Fibroblast of skin of left biceps (primary cell): ENCODE results near the gene XRCC4.
A peak's percentile ranks its signal among the peaks of the same experiment; 100 is the strongest.
"Not testable (repeated sequence)": the region's sequence is repeated elsewhere in the genome, so short reads cannot be mapped to it uniquely, and the experiment has no call there.

Source experiments
- DNase-seq, 2 experiments: peaks; one replicate each; pipeline ENCODE4 v3.0.0-alpha.2; 2013; ENCODE audit warnings: low read depth in 2 of 2

The XRCC4 gene

GRCh38 chr5:83076742-83077661 lies at the start of gene XRCC4, which contains the start of gene TMEM167A:
Gene XRCC4, plus strand, starts transcription at chr5:83077547. Its CDS starts 27,373 bp downstream, at chr5:83104920.
Gene TMEM167A, minus strand, starts transcription at chr5:83077394. Its CDS starts 71 bp downstream, at chr5:83077323.
- peak; percentile 96 to 97 for DNase-seq

DNA sequence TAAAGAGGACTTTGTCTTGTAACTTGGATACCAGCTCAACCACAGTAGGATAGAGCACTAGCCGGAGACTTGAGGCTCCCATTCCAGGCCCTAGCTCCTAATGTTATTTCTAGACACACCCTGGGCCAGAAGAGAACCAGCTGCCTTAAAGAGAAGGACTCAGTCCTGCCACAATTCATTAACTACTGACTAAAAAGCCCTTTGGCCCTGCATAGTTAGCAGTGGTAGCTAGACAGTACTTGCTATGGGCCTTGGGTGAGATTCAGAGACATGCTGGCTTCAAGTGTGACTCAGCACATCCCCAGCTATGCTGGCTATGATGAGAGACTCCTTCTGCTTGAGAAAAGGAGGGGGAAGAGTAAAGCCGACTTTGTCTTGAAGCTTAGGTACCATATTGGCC lies 47.4 kb upstream of the XRCC4 start:
- DNase-seq: no peak

- DNase-seq: no peak
These were observed 46.0 kb upstream of the XRCC4 start for GRCh38 chr5:83031381-83031780.

DNA sequence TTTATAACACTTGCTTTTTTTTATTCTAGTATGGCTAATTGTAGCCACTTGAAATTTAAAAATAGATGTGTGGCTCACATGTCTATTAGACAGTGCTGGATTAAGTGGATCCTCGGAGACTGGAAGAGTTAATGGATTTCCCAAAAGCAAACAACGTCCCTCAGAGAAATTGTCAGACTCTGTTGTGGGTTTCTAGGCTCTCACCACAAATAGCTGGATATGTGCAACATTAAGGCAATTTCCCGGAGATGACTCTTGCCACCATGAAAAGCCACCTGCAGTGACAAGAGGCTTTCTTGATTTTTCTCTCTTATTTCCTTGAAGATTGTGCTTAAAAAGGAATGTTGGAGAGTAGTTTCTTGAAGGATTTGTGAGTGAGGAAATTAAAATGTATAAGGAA lies 43.3 kb upstream of the XRCC4 start:
- DNase-seq: no peak

GRCh38 chr5:83034528-83035207 lies 42.7 kb upstream of the XRCC4 start:
- no peak for DNase-seq

DNA sequence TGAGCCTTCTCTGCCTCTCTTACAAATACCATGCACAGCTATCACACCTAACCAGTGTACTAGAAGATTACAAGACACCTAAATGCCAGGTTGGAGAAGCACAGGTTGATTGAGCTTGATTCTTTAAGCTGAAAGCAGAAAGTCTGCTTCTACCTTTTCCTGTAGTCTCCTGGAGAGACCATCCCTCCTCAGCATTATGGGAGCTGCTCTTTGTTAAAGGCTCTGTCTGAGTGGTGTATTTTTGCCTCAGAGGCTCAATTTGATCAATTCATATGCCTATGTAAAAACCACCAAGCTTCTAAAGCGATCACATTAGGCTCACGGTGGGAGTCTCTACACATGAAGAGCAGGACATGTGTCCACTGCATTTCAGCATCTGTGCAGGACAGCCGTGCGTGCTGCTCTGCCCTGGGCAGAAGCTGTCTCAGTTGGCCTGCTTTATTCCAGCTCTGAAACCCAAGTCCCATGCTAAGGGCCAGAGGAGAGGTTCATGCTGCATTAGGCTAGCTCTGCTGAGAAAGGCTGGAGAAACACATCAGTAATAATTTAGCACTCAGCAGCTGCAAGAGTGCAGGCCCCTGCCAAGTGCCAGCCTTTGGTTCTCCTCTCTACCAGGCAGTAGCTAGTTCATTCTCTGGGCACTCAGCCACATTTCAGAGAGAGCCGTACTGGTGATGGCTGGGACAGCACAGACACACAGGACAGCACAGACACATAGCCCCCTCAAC lies 41.8 kb upstream of the XRCC4 start:
- DNase-seq: no peak

DNA sequence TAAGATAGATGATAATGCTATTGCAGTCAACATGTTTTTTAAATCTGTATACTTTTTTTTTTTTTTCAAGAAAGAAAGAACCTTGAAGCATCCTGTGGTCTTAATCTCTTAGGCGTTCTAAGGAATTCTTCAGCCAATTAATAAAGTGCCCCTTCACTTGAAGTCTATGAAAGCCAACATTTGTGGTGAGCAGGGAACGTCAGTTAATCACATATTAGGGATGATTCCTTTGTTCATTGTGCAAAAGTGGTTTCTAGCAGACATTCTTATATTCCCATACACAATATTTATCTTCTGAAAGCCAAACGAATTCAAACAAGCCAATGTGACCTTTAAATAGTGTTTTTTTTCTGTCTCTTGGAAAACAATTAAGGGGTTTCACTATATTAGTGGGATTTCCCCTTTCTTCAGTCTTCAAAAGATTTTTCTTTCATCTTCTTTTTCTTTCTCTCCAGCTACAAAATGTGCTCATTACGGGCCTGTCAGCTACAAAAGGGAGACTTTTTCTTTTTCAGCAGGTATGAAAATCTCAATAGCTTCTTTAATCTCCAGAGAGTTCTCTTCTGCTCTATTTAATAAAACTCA lies 40.3 kb upstream of the XRCC4 start:
- DNase-seq: no peak

GRCh38 chr5:83038924-83039323 lies 38.4 kb upstream of the XRCC4 start:
- DNase-seq: no peak

DNA sequence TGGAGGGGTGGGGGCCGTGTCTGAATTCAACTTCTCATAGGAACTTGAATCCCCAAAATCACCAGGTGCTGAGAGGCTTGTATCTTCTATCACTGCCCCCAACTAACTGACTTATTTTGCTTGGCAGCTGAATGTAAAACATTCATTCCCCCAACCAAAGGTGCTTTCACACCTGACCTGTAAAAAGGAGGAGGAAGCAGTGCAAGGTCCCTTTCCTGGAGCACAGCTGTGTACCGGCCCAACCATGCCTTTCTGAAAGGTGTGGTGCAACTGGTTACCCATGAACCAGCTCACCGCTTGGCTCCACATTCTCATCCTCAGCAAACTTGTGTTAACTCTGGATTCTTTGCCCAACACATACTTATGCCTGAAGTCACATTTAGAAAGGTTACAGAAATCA lies 34.8 kb upstream of the XRCC4 start:
- DNase-seq: no peak

DNA sequence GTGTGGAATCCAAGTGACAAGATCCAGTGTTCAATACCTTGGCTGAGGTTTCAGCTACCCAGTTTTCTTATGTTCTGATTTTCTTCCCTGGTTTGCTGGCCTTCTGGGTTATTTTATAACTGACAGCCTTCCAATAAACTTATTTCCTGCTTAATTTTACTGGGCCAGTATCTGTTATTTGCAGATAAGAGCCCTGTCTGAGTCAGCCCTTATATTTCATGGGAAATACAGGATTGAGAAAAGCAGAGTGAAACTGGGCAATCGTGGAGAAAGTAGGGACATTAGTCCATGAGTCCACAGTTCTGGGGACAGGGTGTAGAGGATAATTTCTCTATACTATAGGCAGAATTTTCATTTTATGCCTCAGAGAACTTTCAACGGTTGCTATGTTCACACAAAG lies 32.4 kb upstream of the XRCC4 start:
- DNase-seq: no peak

DNA sequence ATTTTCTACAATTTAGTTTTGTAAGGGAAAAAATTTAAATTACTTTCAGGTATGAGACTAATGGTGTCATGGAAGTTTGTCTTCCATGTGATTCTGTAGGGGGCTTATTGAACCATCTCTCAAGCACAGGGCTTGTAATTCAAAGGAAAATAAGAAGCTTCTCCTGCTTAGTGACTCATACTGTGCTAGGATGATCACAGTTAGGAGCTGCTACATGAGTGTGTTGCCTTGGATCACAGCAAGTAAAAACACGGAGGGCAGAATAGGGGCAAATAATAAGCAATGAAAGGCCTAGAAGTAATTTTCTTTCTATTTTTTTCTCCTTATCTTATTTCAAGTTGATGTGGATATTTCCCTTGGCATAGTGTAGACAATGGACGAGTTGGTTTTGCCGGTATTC lies 29.1 kb upstream of the XRCC4 start:
- DNase-seq: no peak

DNA sequence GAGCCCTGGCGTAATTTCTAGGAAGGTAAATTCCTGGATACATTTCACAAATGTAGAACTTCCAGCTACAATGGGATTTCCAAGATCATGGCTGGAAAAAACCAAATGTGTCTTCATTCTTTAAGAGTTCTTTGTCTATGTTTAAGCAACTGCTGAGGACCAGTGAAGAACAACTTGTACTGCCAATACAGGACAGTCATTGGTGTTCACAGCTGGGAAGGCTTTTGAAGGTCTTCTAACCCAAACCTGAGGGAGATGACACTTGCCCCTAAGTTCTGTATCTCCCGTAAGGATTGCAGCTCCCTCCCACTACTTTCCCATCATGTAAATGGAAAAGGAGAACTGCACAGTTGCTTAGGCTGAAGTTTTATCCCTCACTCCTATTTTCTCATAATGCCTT lies 28.5 kb upstream of the XRCC4 start:
- DNase-seq: no peak

DNA sequence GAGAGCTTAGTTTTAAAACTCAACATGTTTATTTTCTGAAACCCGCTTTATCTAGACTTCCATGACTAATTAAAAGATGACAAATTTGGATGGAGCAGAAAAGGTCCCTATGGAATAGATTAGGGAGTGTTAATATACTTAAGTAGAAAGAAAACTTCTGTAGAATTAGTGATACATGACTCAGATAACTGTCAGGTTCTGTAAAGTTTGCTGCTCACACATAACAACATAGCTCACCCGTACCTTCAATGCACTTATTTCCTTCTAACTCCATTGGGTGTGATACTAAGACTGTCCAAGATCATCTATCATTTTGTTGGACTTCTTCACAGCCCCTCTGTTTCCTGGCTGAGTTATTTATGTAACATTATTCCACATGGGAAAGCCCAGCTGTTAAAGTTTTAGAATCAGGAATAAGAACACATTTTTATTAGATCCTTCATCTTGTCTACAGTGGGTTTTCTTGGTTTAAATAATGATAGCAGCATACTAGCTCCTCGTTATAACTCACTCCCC lies 27.9 kb upstream of the XRCC4 start:
- DNase-seq: no peak

DNA sequence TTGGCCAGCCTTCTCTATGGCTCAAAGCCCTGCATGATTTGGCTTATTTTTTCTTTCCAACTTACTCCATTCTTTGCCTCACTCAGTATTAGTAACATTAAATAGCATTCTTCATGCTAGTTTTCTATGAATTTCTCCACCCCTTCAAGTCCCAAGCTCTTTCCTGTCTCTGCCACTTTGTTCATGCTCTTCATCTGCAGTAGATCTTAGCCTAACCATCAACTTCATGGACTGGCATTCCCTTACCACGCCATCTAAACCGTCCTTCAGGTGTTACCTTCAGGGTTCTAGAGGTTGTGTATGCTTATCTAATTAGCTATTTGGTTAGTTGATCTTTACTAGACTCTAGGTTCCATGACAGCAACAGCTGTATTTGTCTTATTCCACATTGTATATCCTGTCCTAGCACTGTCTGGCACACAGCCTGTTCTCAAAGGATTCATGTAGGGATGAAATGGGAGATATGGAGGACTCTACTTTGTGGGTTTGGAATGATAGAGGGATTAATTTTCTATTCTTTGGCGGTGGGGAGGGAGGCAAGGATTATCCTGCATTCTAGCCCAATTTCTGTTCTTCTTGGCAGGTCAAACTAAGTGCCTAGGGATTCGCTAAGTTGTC lies 26.5 kb upstream of the XRCC4 start:
- DNase-seq: no peak

DNA sequence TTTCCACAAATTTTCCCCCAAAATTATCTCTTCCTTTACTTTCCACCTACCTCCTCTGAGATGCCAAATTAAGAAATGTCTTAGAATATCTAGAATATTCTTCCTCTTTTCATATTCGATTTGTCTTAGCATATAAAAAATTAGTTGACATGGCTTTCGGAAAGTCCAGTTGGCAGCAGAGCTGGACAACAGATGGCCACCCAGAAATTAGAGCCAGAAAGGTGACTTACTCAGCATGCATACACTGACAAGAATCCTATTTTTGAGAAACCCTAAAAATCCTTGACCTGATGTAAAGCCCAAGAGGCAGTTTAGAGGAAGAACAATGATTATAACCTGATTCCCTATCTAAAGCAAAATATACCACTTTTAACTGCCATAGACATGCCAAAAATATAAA lies 22.2 kb upstream of the XRCC4 start:
- DNase-seq: no peak

- no peak for DNase-seq
These were observed 18.6 kb upstream of the XRCC4 start for GRCh38 chr5:83058726-83059125.

DNA sequence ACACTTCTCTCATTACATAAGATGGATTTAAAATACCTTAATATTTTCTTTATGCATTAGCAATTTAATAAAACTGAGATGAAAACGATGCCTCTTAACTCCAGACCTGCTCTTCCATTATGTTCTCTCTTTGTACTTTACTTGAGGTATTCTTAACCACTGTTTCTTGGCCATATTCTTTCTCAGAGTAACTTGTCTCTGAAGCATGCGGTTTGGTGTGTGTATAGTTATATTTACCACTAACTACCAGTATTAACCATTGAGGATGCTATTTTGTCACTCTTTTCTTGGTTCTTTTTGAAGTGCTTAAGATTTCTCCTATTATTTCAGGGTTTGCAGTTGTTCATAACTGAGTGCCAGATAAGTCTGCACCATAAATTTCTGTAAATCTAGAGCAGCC lies 18.0 kb upstream of the XRCC4 start:
- DNase-seq: no peak

GRCh38 chr5:83066548-83067110 lies 10.7 kb upstream of the XRCC4 start:
- DNase-seq: no peak

- DNase-seq: not testable (repeated sequence)
These were observed 10.0 kb upstream of the XRCC4 start for GRCh38 chr5:83067377-83067776.

- DNase-seq: no peak
These were observed 8.1 kb upstream of the XRCC4 start for GRCh38 chr5:83069096-83069799.
